ENCODE results near the gene RPS26. TPM values are rescaled to one million over a fixed set of nuclear protein-coding genes. Genes with fewer than 3 reads are reported as not detected.
"Not testable (repeated sequence)": the region's sequence is repeated elsewhere in the genome, so short reads cannot be mapped to it uniquely, and the experiment has no call there.

The RPS26 gene
- total and polyA plus RNA-seq, 7 donors, result 130 to 3,746 (median 2,067) TPM

- no peak for TF ChIP-seq POLR2AphosphoS5 (IDR thresholded peaks at IDR 0.05)
- TF ChIP-seq EP300 (IDR thresholded peaks at IDR 0.05), result no peak
- TF ChIP-seq, protein P1, sequence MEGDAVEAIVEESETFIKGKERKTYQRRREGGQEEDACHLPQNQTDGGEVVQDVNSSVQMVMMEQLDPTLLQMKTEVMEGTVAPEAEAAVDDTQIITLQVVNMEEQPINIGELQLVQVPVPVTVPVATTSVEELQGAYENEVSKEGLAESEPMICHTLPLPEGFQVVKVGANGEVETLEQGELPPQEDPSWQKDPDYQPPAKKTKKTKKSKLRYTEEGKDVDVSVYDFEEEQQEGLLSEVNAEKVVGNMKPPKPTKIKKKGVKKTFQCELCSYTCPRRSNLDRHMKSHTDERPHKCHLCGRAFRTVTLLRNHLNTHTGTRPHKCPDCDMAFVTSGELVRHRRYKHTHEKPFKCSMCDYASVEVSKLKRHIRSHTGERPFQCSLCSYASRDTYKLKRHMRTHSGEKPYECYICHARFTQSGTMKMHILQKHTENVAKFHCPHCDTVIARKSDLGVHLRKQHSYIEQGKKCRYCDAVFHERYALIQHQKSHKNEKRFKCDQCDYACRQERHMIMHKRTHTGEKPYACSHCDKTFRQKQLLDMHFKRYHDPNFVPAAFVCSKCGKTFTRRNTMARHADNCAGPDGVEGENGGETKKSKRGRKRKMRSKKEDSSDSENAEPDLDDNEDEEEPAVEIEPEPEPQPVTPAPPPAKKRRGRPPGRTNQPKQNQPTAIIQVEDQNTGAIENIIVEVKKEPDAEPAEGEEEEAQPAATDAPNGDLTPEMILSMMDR (IDR thresholded peaks at IDR 0.05), result no peak
- TF ChIP-seq POLR2A (IDR thresholded peaks at IDR 0.05), result no peak
- intact Hi-C loops (cut with DNase I), result no loop called here
- DNase-seq, result no peak
- Histone ChIP-seq H3K36me3 (no peaks in the 10 kb centered on the region), H3K27me3 (no peaks in the 10 kb centered on the region), H3K4me3 (no peak overlapping the region), H3K27ac (no peak overlapping the region), H3K9me3 (no peaks in the 10 kb centered on the region), H3K4me1 (no peaks in the 10 kb centered on the region)
- 72 to 91% methylated on average over 5 of the region's 5 CpGs for WGBS, 2 donors
These were observed 20.3 kb downstream of the RPS26 start for GRCh38 chr12:56061982-56062381.

- H3K36me3 ChIP-seq, result no peaks in the 10 kb centered on the region
- H3K9me3 ChIP-seq, result no peaks in the 10 kb centered on the region
- no peak for TF ChIP-seq EP300 (IDR thresholded peaks at IDR 0.05)
- TF ChIP-seq POLR2AphosphoS5 (IDR thresholded peaks at IDR 0.05), result no peak
- TF ChIP-seq POLR2A (IDR thresholded peaks at IDR 0.05), result no peak
- TF ChIP-seq, protein P1 (IDR thresholded peaks at IDR 0.05), result no peak
- no peaks in the 10 kb centered on the region for H3K4me1 ChIP-seq
- no peak overlapping the region for H3K4me3 ChIP-seq
- no peak for DNase-seq
- no peak overlapping the region for H3K27ac ChIP-seq
- intact Hi-C loops (cut with DNase I), result no loop called here
- H3K27me3 ChIP-seq, result no peaks in the 10 kb centered on the region
These were observed 21.3 kb downstream of the RPS26 start for GRCh38 chr12:56062996-56063395.

GRCh38 chr12:56071648-56072047 lies 29.9 kb downstream of the RPS26 start:
- DNase-seq, result peak; percentile 15

GRCh38 chr12:56074396-56074795 lies 32.7 kb downstream of the RPS26 start:
- Histone ChIP-seq H3K36me3 (no peaks in the 10 kb centered on the region), H3K27me3 (no peaks in the 10 kb centered on the region), H3K9me3 (no peaks in the 10 kb centered on the region), H3K4me1 (peaks cover 0 to 9% (median 8%) of the 10 kb centered on the region in 4 donors), H3K27ac (no peak overlapping the region), H3K4me3 (no peak overlapping the region)
- 89 to 91% methylated on average over 5 of the region's 5 CpGs for WGBS, 2 donors
- DNase-seq, result peak; percentile 1
- intact Hi-C loops (cut with DNase I), result no loop called here
- TF ChIP-seq POLR2AphosphoS5 (IDR thresholded peaks at IDR 0.05) (no peak), POLR2A (IDR thresholded peaks at IDR 0.05) (no peak), EP300 (IDR thresholded peaks at IDR 0.05) (no peak)
- TF ChIP-seq, protein P1 (IDR thresholded peaks at IDR 0.05), result no peak

More at GRCh38 chr12:56071648-56072047, 29.9 kb downstream of the RPS26 start:
- Histone ChIP-seq H3K9me3 (no peaks in the 10 kb centered on the region), H3K4me1 (no peaks in the 10 kb centered on the region), H3K4me3 (no peak overlapping the region), H3K27ac (no peak overlapping the region), H3K36me3 (no peaks in the 10 kb centered on the region), H3K27me3 (no peaks in the 10 kb centered on the region)
- intact Hi-C loops (cut with DNase I), result no loop called here
- no peak for TF ChIP-seq POLR2A (IDR thresholded peaks at IDR 0.05)
- 87 to 88% methylated on average over 4 of the region's 4 CpGs for WGBS, 2 donors

DNA sequence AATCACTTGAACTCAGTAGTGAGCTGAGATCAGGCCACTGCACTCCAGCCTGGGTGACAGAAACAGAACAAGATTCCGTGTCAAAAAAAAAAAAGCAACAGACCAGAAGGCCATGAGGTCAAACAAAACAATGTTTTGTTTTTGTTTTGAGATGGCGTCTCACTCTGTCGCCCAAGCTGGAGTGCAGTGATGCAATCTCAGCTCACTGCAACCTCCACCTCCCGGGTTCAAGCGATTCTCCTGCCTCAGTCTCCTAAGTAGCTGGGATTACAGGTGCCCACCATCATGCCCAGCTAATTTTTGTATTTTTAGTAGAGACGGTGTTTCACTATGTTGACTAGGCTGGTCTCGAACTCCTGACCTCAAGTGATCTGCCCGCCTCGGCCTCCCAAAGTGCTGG lies 36.2 kb downstream of the RPS26 start:
- WGBS, 2 donors, result 89 to 93% methylated on average over 9 of the region's 9 CpGs
- H3K27ac ChIP-seq; intact Hi-C loops (cut with DNase I): not testable (repeated sequence)

DNA sequence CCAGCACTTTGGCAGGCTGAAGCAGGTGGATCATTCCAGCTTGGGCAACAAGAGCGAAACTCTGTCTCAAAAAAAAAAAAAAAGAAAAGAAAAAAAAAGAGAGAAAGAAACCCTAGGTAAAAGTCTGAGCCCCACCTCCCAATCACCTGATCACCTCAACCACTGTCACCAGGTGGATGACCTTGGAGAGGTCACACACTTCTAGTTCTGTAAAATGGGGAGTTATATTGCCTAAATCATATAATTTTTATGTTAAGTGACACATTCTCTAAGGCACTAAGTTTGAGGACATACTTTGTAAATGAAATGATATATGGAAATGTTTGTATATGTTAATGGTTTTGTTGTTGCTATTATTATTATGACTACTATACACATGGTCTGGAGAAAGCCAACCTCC lies 36.7 kb downstream of the RPS26 start:
- TF ChIP-seq POLR2A (IDR thresholded peaks at IDR 0.05), result no peak
- TF ChIP-seq, protein P1 (IDR thresholded peaks at IDR 0.05), result no peak
- TF ChIP-seq EP300 (IDR thresholded peaks at IDR 0.05), result no peak
- 95 to 96% methylated on average over 1 of the region's 1 CpG for WGBS, 2 donors
- Histone ChIP-seq H3K36me3 (no peaks in the 10 kb centered on the region), H3K4me1 (peaks cover 0 to 22% (median 18%) of the 10 kb centered on the region in 4 donors), H3K27me3 (peaks cover 0 to 14% (median 3%) of the 10 kb centered on the region in 3 donors), H3K9me3 (no peaks in the 10 kb centered on the region), H3K27ac (peak overlapping the region; percentile 59 to 79 (median 76)), H3K4me3 (peak overlapping the region in 1 of 4 donors; percentile 50)
- intact Hi-C loops (cut with DNase I), result no loop called here
- no peak for DNase-seq

More for the DNA sequence above, 36.2 kb downstream of the RPS26 start:
- DNase-seq, result peak; percentile 0
- peaks cover 0 to 22% (median 18%) of the 10 kb centered on the region in 4 donors for H3K4me1 ChIP-seq
- H3K4me3 ChIP-seq, H3K9me3 ChIP-seq, H3K36me3 ChIP-seq: not testable (repeated sequence)
- H3K27me3 ChIP-seq, result peaks cover 0 to 14% (median 3%) of the 10 kb centered on the region in 3 donors
